GM12878 (cell line): ENCODE results near the gene ZNF792. TPM values are rescaled to one million over a fixed set of nuclear protein-coding genes. Genes with fewer than 3 reads are reported as not detected.
A peak's percentile ranks its signal among the peaks of the same experiment; 100 is the strongest.

Source experiments
- ATAC-seq: fragments of 200-7000 bp; cut with Tn5 transposase; 3 replicates; pipeline ENCODE4 v1.9.1; 2020; ENCODE audit warnings: mild to moderate bottlenecking, moderate library complexity
- BruUV-seq: library from RNA; stranded (reverse); fragments of 400-500 nt; replicated peaks from 2 replicates; lab custom pipeline; 2021; lab: Mats Ljungman, UMichigan
- CTCF ChIA-PET: fragments of 300-600 bp; sonication (Branson Sonifier 250); formaldehyde crosslinking; extraction: SDS; loops from one replicate; lab custom pipeline; 2021; ENCODE audit warnings: inconsistent platforms; lab: Yijun Ruan, JAX
- POLR2A ChIA-PET: fragments of 350-600 bp; formaldehyde crosslinking; extraction: SDS; loops from one replicate; lab custom pipeline; 2021; ENCODE audit warnings: inconsistent platforms; lab: Charles Lee
- RAD21 ChIA-PET: fragments of 300-600 bp; sonication (Branson Sonifier 250); formaldehyde crosslinking; loops from one replicate; lab custom pipeline; 2023; ENCODE audit warnings: antibody characterized with exemption; ENCODE audit not compliant: unreplicated experiment; lab: Charles Lee
- SMC1A ChIA-PET: fragments of 300-600 bp; sonication (Branson Sonifier 250); formaldehyde crosslinking; loops from one replicate; lab custom pipeline; 2023; ENCODE audit not compliant: unreplicated experiment, uncharacterized antibody; lab: Charles Lee
- DNase-seq: peaks from one replicate; pipeline ENCODE4 v3.0.0-alpha.2; 2011; ENCODE audit warnings: low read depth, low spot score
- FAIRE-seq: peaks from 3 replicates; lab custom pipeline; 2011; peaks lifted over from hg19 to GRCh38; lab: Jason Lieb, UNC
- H2AFZ ChIP-seq: 2 replicates; pipeline ENCODE4 v1.6.0; 2011; ENCODE audit warnings: low read depth, low read length, control low read depth; ENCODE audit not compliant: control insufficient read depth
- H3K27ac ChIP-seq: 2 replicates; pipeline ENCODE4 v1.5.1; 2011; ENCODE audit warnings: control low read depth; ENCODE audit not compliant: control insufficient read depth, insufficient read depth
- H3K27me3 ChIP-seq, 2 experiments: replicated peaks in 1 of 2; 2 replicates each; pipeline versions ENCODE4 v1.6.0 to v1.6.1; 2011; ENCODE audit warnings: low read length in 1 of 2; ENCODE audit not compliant: control insufficient read depth in 2 of 2, insufficient read depth in 2 of 2
- H3K36me3 ChIP-seq, 2 experiments: 2 replicates each; pipeline ENCODE4 v1.5.1; 2011; ENCODE audit warnings: low read length in 1 of 2; ENCODE audit not compliant: control insufficient read depth in 2 of 2, insufficient read depth in 2 of 2
- H3K4me1 ChIP-seq: 2 replicates; pipeline ENCODE4 v1.6.1; 2011; ENCODE audit warnings: mild to moderate bottlenecking, low read length, moderate library complexity, mixed read lengths; ENCODE audit not compliant: control insufficient read depth, insufficient read depth
- H3K4me2 ChIP-seq: 2 replicates; pipeline ENCODE4 v1.6.0; 2011; ENCODE audit warnings: control low read depth; ENCODE audit not compliant: control insufficient read depth, insufficient read depth
- H3K4me3 ChIP-seq: fragments of 200-600 bp; sonication (generic); 2 replicates; pipeline ENCODE4 v1.5.1; 2016
- H3K79me2 ChIP-seq: 2 replicates; pipeline ENCODE4 v1.6.0; 2011; ENCODE audit warnings: low read length; ENCODE audit not compliant: control insufficient read depth, insufficient read depth
- H3K9ac ChIP-seq: 2 replicates; pipeline ENCODE4 v1.8.0; 2011; ENCODE audit warnings: low read length, control low read depth, mixed read lengths; ENCODE audit not compliant: control insufficient read depth, insufficient read depth
- H3K9me3 ChIP-seq: replicated peaks from 3 replicates; pipeline ENCODE4 v1.5.1; 2011; ENCODE audit warnings: mild to moderate bottlenecking, low read length; ENCODE audit not compliant: control insufficient read depth, insufficient read depth
- H4K20me1 ChIP-seq: 2 replicates; pipeline ENCODE4 v1.6.0; 2011; ENCODE audit not compliant: control insufficient read depth, insufficient read depth
- CBX3 ChIP-seq: fragments of 200-600 bp; sonication (generic); IDR thresholded peaks from 2 replicates; pipeline ENCODE4 v1.6.1; 2016; ENCODE audit warnings: low read depth, borderline replicate concordance
- CBX5 ChIP-seq: sonication (generic); IDR thresholded peaks from 2 replicates; pipeline ENCODE4 v1.6.1; 2016; ENCODE audit warnings: low read depth, moderate library complexity, mild to moderate bottlenecking, inconsistent platforms
- DPF2 ChIP-seq: fragments of 450-650 bp; IDR thresholded peaks from 2 replicates; pipeline ENCODE4 v1.6.1; 2017; ENCODE audit warnings: mild to moderate bottlenecking
- HCFC1 ChIP-seq: fragments of 150-350 bp; IDR thresholded peaks from 2 replicates; pipeline ENCODE4 v1.6.1; 2014; ENCODE audit warnings: low read length
- IRF4 ChIP-seq: IDR thresholded peaks from 2 replicates; pipeline ENCODE4 v1.6.1; 2011; ENCODE audit warnings: low read depth, low read length
- KLF5 ChIP-seq: fragments of 450-650 bp; IDR thresholded peaks from 2 replicates; pipeline ENCODE4 v1.6.1; 2014; ENCODE audit warnings: mild to moderate bottlenecking; ENCODE audit not compliant: partially characterized antibody
- RB1 ChIP-seq: fragments of 450-650 bp; formaldehyde crosslinking; IDR thresholded peaks from 2 replicates; pipeline ENCODE4 v1.6.1; 2017; ENCODE audit warnings: mild to moderate bottlenecking, borderline replicate concordance
- RCOR1 ChIP-seq: conservative IDR thresholded peaks from 2 replicates; pipeline ENCODE4 v1.6.1; 2012; ENCODE audit warnings: low read depth, low read length, improper control_type of control experiment
- WGBS: methylation state at CpG from one replicate; pipeline ENCODE4 v1.1.6; 2016; ENCODE audit warnings: low lambda C conversion rate; ENCODE audit not compliant: insufficient replicate concordance, insufficient coverage; ENCODE audit errors: missing lambda C conversion rate; 5-methylcytosine and 5-hydroxymethylcytosine counted together
- in situ Hi-C: fragments of 300-500 bp; cut with MboI; formaldehyde crosslinking; loops from 9 replicates; pipeline ENCODE4 v1.14.3; 2018; ENCODE audit warnings: mixed read lengths
- intact Hi-C: fragments of 100-400 bp; cut with micrococcal nuclease; formaldehyde crosslinking; loops from one replicate; pipeline ENCODE4 v1.14.2; 2022; ENCODE audit not compliant: unreplicated experiment
- polyA plus RNA-seq, 11 experiments: library from polyadenylated mRNA; depleted of rRNA in 4 of 11; unstranded in 6 of 11; stranded (reverse) in 5 of 11; fragments of >200 nt; fragmentation: Nextera tagmentation in 4 of 11; fragmentation: Illumina TruSeq in 1 of 11; extraction: Ambion mirVana in 4 of 11; extraction: Trizol in 1 of 11; gene quantifications; 1 replicate in 1 of 11; 2 replicates in 10 of 11; pipeline versions ENCODE4 v1.2.1 to v1.2.3, GENCODE V29; 2011 to 2016; ENCODE audit warnings: inconsistent platforms in 2 of 11, missing spikeins in 2 of 11, low read depth in 1 of 11
- total RNA-seq, 4 experiments: library from RNA; depleted of rRNA in 3 of 4; stranded (reverse); fragments of >200 nt in 3 of 4; fragmentation: Illumina TruSeq in 1 of 4; extraction: Trizol in 1 of 4; gene quantifications; 2 replicates each; pipeline versions ENCODE4 v1.2.1 to v1.2.3, GENCODE V29; 2013 to 2021
- TF ChIP-seq, protein P1 (sequence below): IDR thresholded peaks from 2 replicates; pipeline ENCODE4 v1.6.1; 2011; ENCODE audit warnings: low read depth, mild to moderate bottlenecking, low read length, moderate library complexity, borderline replicate concordance; ENCODE audit errors: extremely low read depth

ZNF792 gene
- total and polyA plus RNA-seq, 10 of the 15 experiments (the other 5 are each of a cell fraction or from before 2014, with no cell fraction given) = 0.53 to 4.8 (median 1.3) TPM

DNA sequence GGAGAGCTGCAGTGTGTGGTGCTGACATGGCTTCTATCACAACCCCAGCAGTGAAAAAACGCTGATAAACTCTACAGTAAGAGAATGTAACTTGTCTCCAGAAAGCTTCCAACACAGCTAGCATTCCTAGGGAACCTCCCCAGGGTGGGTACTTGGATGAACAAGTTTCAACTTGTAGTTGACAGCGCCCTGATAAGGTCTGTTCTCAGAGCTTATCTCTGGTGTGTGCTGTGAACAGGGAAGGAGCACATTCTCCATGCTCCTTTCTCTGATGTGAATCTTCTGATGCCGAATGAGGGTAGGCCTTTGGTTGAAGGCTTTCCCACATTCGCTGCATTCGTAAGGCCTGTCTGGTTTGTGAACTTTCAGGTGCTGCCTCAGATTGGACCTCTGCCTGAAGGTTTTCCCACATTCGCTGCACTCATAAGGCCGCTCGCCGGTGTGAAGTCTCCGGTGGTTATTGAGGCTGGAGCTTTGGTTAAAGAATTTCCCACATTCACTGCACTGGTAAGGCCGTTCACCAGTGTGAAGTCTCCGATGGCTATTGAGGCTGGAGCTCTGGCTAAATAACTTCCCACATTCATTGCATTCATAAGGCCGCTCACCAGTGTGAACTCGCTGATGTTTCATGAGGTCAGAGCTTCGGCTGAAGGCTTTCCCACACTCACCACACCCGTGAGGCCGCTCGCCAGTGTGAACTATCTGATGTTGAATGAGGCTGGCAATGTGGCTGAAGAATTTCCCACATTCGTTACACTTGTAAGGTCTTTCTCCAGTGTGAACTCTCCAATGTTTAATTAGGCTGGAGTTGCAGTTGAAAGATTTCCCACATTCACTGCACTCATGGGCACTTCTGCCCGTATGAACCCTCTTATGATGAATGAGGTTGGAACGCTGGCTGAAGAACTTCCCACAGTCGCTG lies 5.9 kb downstream of the ZNF792 start:
- TF ChIP-seq DPF2 = no peak
- no peak; the same call in 1 of the 2 replicates for TF ChIP-seq CBX3
- TF ChIP-seq, protein P1, sequence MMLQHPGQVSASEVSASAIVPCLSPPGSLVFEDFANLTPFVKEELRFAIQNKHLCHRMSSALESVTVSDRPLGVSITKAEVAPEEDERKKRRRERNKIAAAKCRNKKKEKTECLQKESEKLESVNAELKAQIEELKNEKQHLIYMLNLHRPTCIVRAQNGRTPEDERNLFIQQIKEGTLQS = no peak
- no peak for TF ChIP-seq IRF4
- no peak for TF ChIP-seq HCFC1
- TF ChIP-seq CBX5 = peak; percentile 77; the same call in 1 of the 2 replicates
- no peak for TF ChIP-seq RB1
- TF ChIP-seq RCOR1 = no peak
- peak; percentile 66 for TF ChIP-seq KLF5
- no peak overlapping the region for H3K27ac ChIP-seq
- no peak overlapping the region for H3K4me3 ChIP-seq
- no peak for DNase-seq
- H3K27me3 ChIP-seq = no peaks in the 10 kb centered on the region
- POLR2A ChIA-PET = no interaction called here
- in situ Hi-C loops = loop anchor here (25.0 kb wide), 1 partner anchor 1404 kb away; no protein-coding TSS in a partner anchor
- FAIRE-seq = no peak
- peaks cover 4% of the 10 kb centered on the region for H3K4me1 ChIP-seq
- peaks cover 10 to 12% of the 10 kb centered on the region in 2 experiments; a peak in 3 of 4 replicates for H3K36me3 ChIP-seq
- H3K9me3 ChIP-seq = peaks cover 45% of the 10 kb centered on the region
- intact Hi-C loops = no loop called here
- SMC1A ChIA-PET = no interaction called here
- H3K4me2 ChIP-seq = no peak overlapping the region
- RAD21 ChIA-PET = no interaction called here
- no peaks in the 10 kb centered on the region for H4K20me1 ChIP-seq
- peaks cover 5% of the 10 kb centered on the region for H3K79me2 ChIP-seq
- H3K9ac ChIP-seq = no peak overlapping the region
- H2AFZ ChIP-seq = no peak overlapping the region
- no peak for ATAC-seq
- no TSS peak for BruUV-seq
- 88% methylated on average over 22 of the region's 22 CpGs for WGBS
- CTCF ChIA-PET = no interaction called here
